OCI-LY1 (cell line): Measurements from ENCODE around the gene SPPL2B.

Source experiments
- H2AFZ ChIP-seq: fragments of 200-600 bp; sonication (generic), shearing (Covaris generic); 2 replicates; pipeline ENCODE4 v1.6.0; 2014; ENCODE audit warnings: antibody characterized with exemption, mild to moderate bottlenecking, low read length
- H3F3A ChIP-seq: fragments of 200-600 bp; sonication (generic), shearing (Covaris generic); 2 replicates; pipeline ENCODE4 v1.6.0; 2014; ENCODE audit warnings: mild to moderate bottlenecking, antibody characterized with exemption, low read length, moderate library complexity; ENCODE audit not compliant: insufficient read depth
- H3K27ac ChIP-seq: fragments of 200-600 bp; sonication (generic); 2 replicates; pipeline ENCODE4 v1.5.1; 2014; ENCODE audit warnings: low read length, mixed run types, mild to moderate bottlenecking, low read depth; ENCODE audit not compliant: poor library complexity, severe bottlenecking
- H3K27me3 ChIP-seq: fragments of 200-600 bp; sonication (generic); 2 replicates; pipeline ENCODE4 v1.6.0; 2014; ENCODE audit warnings: antibody characterized with exemption, mild to moderate bottlenecking, low read length, moderate library complexity; ENCODE audit not compliant: insufficient read depth
- H3K36me3 ChIP-seq: fragments of 200-600 bp; sonication (generic); 2 replicates; pipeline ENCODE4 v1.6.1; 2014; ENCODE audit warnings: mild to moderate bottlenecking, antibody characterized with exemption, low read length, moderate library complexity, mixed read lengths; ENCODE audit not compliant: insufficient read depth
- H3K4me1 ChIP-seq: fragments of 200-600 bp; sonication (generic); 2 replicates; pipeline ENCODE4 v1.5.1; 2014; ENCODE audit warnings: mild to moderate bottlenecking, low read length, moderate library complexity; ENCODE audit not compliant: insufficient read depth, severe bottlenecking
- H3K4me2 ChIP-seq: fragments of 200-600 bp; sonication (generic), shearing (Covaris generic); 2 replicates; pipeline ENCODE4 v1.6.1; 2014; ENCODE audit warnings: low read length
- H3K4me3 ChIP-seq: fragments of 200-600 bp; sonication (generic); 2 replicates; pipeline ENCODE4 v1.5.1; 2014; ENCODE audit warnings: low read length, low read depth, mild to moderate bottlenecking, mixed read lengths; ENCODE audit not compliant: poor library complexity, severe bottlenecking
- H3K79me2 ChIP-seq: fragments of 200-600 bp; shearing (Covaris generic); 2 replicates; pipeline ENCODE4 v1.6.1; 2016; ENCODE audit warnings: mixed run types, low read length, mixed read lengths; ENCODE audit not compliant: insufficient read depth
- H3K9ac ChIP-seq: fragments of 200-600 bp; sonication (generic), shearing (Covaris generic); 2 replicates; pipeline ENCODE4 v1.6.1; 2014; ENCODE audit warnings: mild to moderate bottlenecking, low read length, mixed read lengths
- H3K9me2 ChIP-seq: fragments of 200-600 bp; sonication (generic), shearing (Covaris generic); 2 replicates; pipeline ENCODE4 v1.6.1; 2014; ENCODE audit warnings: low read depth, mild to moderate bottlenecking, low read length, mixed read lengths
- H3K9me3 ChIP-seq: fragments of 200-600 bp; shearing (Covaris generic); 2 replicates; pipeline ENCODE4 v1.6.1; 2014; ENCODE audit warnings: low read length, mixed read lengths
- H4K20me1 ChIP-seq: fragments of 200-600 bp; sonication (generic), shearing (Covaris generic); 2 replicates; pipeline ENCODE4 v1.6.0; 2016; ENCODE audit warnings: mild to moderate bottlenecking, low read length; ENCODE audit not compliant: insufficient read depth
- CTCF ChIP-seq: fragments of 200-600 bp; sonication (generic), shearing (Covaris generic); IDR thresholded peaks from 2 replicates; pipeline ENCODE4 v1.5.1; 2017; ENCODE audit warnings: mild to moderate bottlenecking, antibody characterized with exemption, low read length, moderate library complexity, mixed read lengths
- EZH2 ChIP-seq: fragments of 200-600 bp; sonication (generic), shearing (Covaris generic); IDR thresholded peaks from 2 replicates; pipeline ENCODE4 v1.8.0; 2017; ENCODE audit warnings: borderline replicate concordance, mixed run types, mild to moderate bottlenecking, antibody characterized with exemption, low read length, moderate library complexity, mixed read lengths

The SPPL2B gene

DNA sequence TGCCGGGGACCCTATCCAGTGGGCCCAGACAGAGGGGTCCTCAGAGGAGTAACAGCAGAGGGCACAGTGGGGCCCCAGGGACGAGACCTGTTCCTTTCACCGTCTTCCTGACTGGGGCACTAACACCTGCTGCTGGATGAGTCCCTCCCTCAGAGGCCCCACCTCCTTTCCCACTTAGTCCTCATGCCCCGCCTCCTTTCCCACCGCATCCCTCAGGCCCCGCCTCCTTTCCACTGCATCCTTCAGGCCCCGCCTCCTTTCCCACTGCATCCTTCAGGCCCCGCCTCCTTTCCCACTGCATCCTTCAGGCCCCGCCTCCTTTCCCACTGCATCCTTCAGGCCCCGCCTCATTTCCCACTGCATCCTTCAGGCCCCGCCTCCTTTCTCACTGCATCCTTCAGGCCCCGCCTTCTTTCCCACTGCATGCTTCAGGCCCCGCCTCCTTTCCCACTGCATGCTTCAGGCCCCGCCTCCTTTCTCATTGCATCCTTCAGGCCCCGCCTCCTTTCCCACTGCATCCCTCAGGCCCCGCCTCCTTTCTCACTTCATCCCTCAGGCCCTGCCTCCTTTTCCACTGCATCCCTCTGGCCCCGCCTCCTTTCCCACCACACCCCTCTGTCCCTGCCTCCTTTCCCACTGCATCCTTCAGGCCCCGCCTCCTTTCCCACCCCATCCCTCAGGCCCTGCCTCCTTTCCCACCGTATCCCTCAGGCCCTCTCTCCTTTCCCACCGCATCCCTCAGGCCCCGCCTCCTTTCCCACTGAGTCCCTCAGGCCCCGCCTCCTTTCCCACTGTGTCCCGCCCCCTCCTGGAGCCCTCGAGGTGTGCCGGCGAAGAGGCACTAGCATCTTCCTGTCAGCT, 6.7 kb downstream of the SPPL2B start:
- no peak overlapping the region for H2AFZ ChIP-seq
- no peaks in the 10 kb centered on the region for H3K9me2 ChIP-seq
- no peak overlapping the region for H3K4me2 ChIP-seq
- H3K27ac ChIP-seq = no peak overlapping the region
- H3K4me1 ChIP-seq = peaks cover 34% of the 10 kb centered on the region
- H3K36me3 ChIP-seq = peaks cover 40% of the 10 kb centered on the region
- no peaks in the 10 kb centered on the region for H3K9me3 ChIP-seq
- peaks cover 13% of the 10 kb centered on the region; the same call in 1 of the 2 replicates for H3F3A ChIP-seq
- no peak overlapping the region for H3K9ac ChIP-seq
- no peaks in the 10 kb centered on the region for H3K27me3 ChIP-seq
- TF ChIP-seq CTCF (no peak), EZH2 (no peak)
- H4K20me1 ChIP-seq = no peaks in the 10 kb centered on the region
- no peaks in the 10 kb centered on the region; the same call in 1 of the 2 replicates for H3K79me2 ChIP-seq
- no peak overlapping the region for H3K4me3 ChIP-seq

DNA sequence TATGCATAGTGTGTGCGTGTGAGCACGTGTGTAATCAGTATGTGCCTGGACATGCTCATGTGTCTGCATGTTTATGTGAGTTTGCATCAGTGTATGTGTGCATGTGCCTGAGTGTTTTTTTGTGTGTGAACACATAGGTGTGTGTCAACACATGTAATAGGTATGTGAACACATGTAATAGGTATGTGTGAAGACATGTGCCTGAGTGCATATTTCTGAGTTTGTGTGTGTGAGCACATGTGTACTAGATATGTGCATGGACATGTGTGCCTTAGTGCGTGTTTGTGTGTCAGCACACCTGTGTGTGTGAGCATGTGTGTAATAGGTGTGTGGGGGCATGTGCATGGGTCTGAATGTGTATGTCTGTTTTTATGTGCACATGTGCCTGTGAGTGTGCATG, 7.4 kb downstream of the SPPL2B start:
- Histone ChIP-seq H3K27ac (no peak overlapping the region), H2AFZ (no peak overlapping the region), H3K27me3 (no peaks in the 10 kb centered on the region), H3K9ac (no peak overlapping the region), H3K9me2 (no peaks in the 10 kb centered on the region), H3K36me3 (peaks cover 42% of the 10 kb centered on the region), H3K4me1 (peaks cover 28% of the 10 kb centered on the region), H3K4me2 (no peak overlapping the region), H3K79me2 (no peaks in the 10 kb centered on the region; the same call in 1 of the 2 replicates), H3K9me3 (no peaks in the 10 kb centered on the region), H4K20me1 (no peaks in the 10 kb centered on the region), H3F3A (peaks cover 11% of the 10 kb centered on the region; the same call in 1 of the 2 replicates), H3K4me3 (no peak overlapping the region)
- TF ChIP-seq EZH2 (no peak), CTCF (no peak)

- Histone ChIP-seq H3K4me2 (no peak overlapping the region), H3F3A (peaks cover 4% of the 10 kb centered on the region; the same call in 1 of the 2 replicates), H3K79me2 (no peaks in the 10 kb centered on the region; the same call in 1 of the 2 replicates), H3K9ac (no peak overlapping the region), H3K4me3 (no peak overlapping the region), H3K9me3 (no peaks in the 10 kb centered on the region), H3K36me3 (peaks cover 51% of the 10 kb centered on the region), H2AFZ (no peak overlapping the region), H3K9me2 (no peaks in the 10 kb centered on the region), H4K20me1 (no peaks in the 10 kb centered on the region), H3K27me3 (no peaks in the 10 kb centered on the region), H3K27ac (no peak overlapping the region), H3K4me1 (peaks cover 19% of the 10 kb centered on the region)
- no peak for TF ChIP-seq CTCF
- TF ChIP-seq EZH2 = no peak
These were observed 8.2 kb downstream of the SPPL2B start for GRCh38 chr19:2336528-2337328.
